HG02938 (cell line): ENCODE data around the gene SPOCK3.
"Not testable (repeated sequence)": the region's sequence is repeated elsewhere in the genome, so short reads cannot be mapped to it uniquely, and the experiment has no call there.

Source experiments
- ATAC-seq: cut with Tn5 transposase; IDR thresholded peaks from one replicate; pipeline ENCODE4 v1.9.1; 2021; ENCODE audit warnings: mild to moderate bottlenecking, moderate library complexity; ENCODE audit not compliant: unreplicated experiment

SPOCK3 gene

DNA sequence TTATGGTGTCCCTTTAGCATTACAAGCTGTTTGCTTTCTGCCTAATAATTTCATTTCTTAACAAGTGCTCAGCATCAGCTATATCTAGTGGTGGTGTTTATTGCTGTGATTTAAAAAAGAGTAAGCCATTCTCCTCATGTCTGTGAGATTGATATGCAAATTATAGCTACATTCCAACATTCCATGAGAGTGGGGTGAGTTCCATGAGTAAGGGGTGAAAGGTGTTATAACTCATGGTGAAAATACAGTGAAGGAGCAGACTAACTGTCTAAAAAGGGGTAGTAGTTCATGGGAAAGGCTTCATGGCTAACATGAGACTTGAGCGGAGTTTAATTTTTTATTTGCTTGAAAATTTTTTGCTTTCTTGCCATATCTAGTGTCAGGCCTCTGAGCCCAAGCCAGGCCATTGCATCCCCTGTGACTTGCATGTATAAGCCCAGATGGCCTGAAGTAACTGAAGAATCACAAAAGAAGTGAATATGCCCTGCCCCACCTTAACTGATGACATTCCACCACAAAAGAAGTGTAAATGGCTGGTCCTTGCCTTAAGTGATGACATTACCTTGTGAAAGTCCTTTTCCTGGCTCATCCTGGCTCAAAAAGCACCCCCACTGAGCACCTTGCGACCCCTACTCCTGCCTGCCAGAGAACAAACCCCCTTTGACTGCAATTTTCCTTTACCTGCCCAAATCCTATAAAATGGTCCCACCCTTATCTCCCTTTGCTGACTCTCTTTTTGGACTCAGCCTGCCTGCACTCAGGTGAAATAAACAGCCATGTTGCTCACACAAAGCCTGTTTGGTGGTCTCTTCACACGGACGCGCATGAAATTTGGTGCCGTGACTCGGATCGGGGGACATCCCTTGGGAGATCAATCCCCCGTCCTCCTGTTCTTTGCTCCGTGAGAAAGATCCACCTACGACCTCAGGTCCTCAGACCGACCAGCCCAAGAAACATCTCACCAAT is 518.3 kb downstream of the SPOCK3 start:
- not testable (repeated sequence) for ATAC-seq

GRCh38 chr4:166700592-166700991 is 533.7 kb downstream of the SPOCK3 start:
- no peak for ATAC-seq

- no peak for ATAC-seq
These were observed 545.5 kb downstream of the SPOCK3 start for GRCh38 chr4:166688835-166689234.

DNA sequence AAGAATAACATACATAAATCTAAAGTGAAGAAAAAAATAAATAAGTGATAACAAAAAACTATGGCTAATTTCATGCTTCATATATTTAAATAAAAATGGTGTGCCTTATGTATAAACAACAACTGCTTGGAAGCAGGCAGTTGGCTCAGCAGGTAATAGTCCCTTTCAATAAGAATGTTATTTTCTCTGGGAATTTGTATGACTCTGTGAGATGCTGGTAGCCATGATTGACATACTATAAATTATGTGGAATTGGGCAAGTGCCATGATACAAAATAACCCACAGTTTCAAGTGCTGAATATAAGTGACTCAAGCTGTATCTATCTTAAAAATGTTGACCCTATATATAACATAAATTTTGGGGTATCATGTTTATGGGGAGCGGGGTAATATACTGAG is 546.5 kb downstream of the SPOCK3 start:
- ATAC-seq, result no peak
